RWPE2 (cell line): Measurements from ENCODE around the gene FBXO34.
"Not testable (repeated sequence)": the region's sequence is repeated elsewhere in the genome, so short reads cannot be mapped to it uniquely, and the experiment has no call there.

Experiments
- ATAC-seq: fragments of 200-7000 bp; cut with Tn5 transposase; 3 replicates; pipeline ENCODE4 v1.9.1; 2021; ENCODE audit warnings: low read depth
- DNase-seq: peaks from one replicate; pipeline ENCODE4 v3.0.0-alpha.2; 2020; ENCODE audit warnings: low spot score
- H3K27ac ChIP-seq: fragments of 450-650 bp; 2 replicates; pipeline ENCODE4 v1.5.1; 2017; ENCODE audit warnings: mild to moderate bottlenecking; ENCODE audit not compliant: poor library complexity, severe bottlenecking
- H3K27me3 ChIP-seq: fragments of 250-450 bp; sonication (Bioruptor Pico); 2 replicates; pipeline ENCODE4 v1.5.1; 2021; ENCODE audit warnings: mild to moderate bottlenecking, moderate library complexity; ENCODE audit not compliant: insufficient read depth, poor library complexity, severe bottlenecking
- H3K36me3 ChIP-seq: fragments of 250-450 bp; sonication (Bioruptor Pico); 2 replicates; pipeline ENCODE4 v1.5.1; 2020; ENCODE audit warnings: low read depth, mild to moderate bottlenecking, moderate library complexity
- H3K4me1 ChIP-seq: fragments of 250-450 bp; sonication (Bioruptor Pico); 2 replicates; pipeline ENCODE4 v1.5.1; 2021; ENCODE audit warnings: mild to moderate bottlenecking, moderate library complexity; ENCODE audit not compliant: insufficient read depth, poor library complexity, severe bottlenecking
- H3K4me3 ChIP-seq: fragments of 250-450 bp; sonication (Bioruptor Pico); 2 replicates; pipeline ENCODE4 v1.5.1; 2021; ENCODE audit warnings: mild to moderate bottlenecking, moderate library complexity; ENCODE audit not compliant: severe bottlenecking
- H3K9me3 ChIP-seq: fragments of 250-450 bp; sonication (Bioruptor Pico); 2 replicates; pipeline ENCODE4 v1.5.1; 2021; ENCODE audit warnings: mild to moderate bottlenecking, moderate library complexity; ENCODE audit not compliant: severe bottlenecking
- TF ChIP-seq, protein P1 (sequence below): fragments of 450-650 bp; IDR thresholded peaks from one replicate; pipeline ENCODE4 v1.5.1; 2017; ENCODE audit warnings: mild to moderate bottlenecking, moderate library complexity; ENCODE audit not compliant: poor library complexity, severe bottlenecking

FBXO34 gene

DNA sequence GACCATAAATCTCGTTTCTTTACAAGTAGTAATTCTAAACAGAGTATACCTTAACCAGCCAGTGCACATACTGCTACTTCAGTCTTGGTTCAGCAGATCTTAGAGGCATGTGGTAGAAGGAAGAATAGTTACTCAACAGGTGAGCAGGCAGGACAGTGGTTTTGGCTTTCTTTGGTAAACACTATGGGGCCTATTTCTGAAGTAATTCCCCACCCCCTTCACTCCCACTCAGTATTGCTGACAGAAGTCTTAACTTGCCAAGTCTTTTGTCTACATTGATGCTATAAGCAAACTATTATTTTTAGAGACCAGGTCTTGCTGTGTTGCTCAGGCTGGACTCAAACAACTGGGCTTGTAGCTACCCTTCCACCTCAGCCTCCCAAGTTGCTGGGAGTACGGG is 68.5 kb downstream of the FBXO34 start:
- ATAC-seq (peak; percentile 66), DNase-seq (no peak)
- H3K27ac ChIP-seq = no peak overlapping the region
- H3K4me3 ChIP-seq = no peak overlapping the region
- H3K9me3 ChIP-seq = no peaks in the 10 kb centered on the region
- H3K4me1 ChIP-seq = peaks cover 9% of the 10 kb centered on the region
- H3K27me3 ChIP-seq = no peaks in the 10 kb centered on the region
- H3K36me3 ChIP-seq = no peaks in the 10 kb centered on the region
- TF ChIP-seq, protein P1, sequence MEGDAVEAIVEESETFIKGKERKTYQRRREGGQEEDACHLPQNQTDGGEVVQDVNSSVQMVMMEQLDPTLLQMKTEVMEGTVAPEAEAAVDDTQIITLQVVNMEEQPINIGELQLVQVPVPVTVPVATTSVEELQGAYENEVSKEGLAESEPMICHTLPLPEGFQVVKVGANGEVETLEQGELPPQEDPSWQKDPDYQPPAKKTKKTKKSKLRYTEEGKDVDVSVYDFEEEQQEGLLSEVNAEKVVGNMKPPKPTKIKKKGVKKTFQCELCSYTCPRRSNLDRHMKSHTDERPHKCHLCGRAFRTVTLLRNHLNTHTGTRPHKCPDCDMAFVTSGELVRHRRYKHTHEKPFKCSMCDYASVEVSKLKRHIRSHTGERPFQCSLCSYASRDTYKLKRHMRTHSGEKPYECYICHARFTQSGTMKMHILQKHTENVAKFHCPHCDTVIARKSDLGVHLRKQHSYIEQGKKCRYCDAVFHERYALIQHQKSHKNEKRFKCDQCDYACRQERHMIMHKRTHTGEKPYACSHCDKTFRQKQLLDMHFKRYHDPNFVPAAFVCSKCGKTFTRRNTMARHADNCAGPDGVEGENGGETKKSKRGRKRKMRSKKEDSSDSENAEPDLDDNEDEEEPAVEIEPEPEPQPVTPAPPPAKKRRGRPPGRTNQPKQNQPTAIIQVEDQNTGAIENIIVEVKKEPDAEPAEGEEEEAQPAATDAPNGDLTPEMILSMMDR = no peak

- Histone ChIP-seq H3K27ac (no peak overlapping the region), H3K27me3 (no peaks in the 10 kb centered on the region), H3K4me3 (no peak overlapping the region), H3K4me1 (peaks cover 8% of the 10 kb centered on the region), H3K36me3 (no peaks in the 10 kb centered on the region), H3K9me3 (no peaks in the 10 kb centered on the region)
- TF ChIP-seq, protein P1 = no peak
- DNase-seq = no peak
- no peak for ATAC-seq
Measured at GRCh38 chr14:55340482-55340881, 69.3 kb downstream of the FBXO34 start.

GRCh38 chr14:55341781-55342180 is 70.6 kb downstream of the FBXO34 start:
- Histone ChIP-seq H3K9me3 (no peaks in the 10 kb centered on the region), H3K4me1 (no peaks in the 10 kb centered on the region), H3K36me3 (no peaks in the 10 kb centered on the region), H3K4me3 (no peak overlapping the region), H3K27me3 (no peaks in the 10 kb centered on the region), H3K27ac (no peak overlapping the region)
- DNase-seq = no peak
- ATAC-seq = no peak
- TF ChIP-seq, protein P1 = no peak

DNA sequence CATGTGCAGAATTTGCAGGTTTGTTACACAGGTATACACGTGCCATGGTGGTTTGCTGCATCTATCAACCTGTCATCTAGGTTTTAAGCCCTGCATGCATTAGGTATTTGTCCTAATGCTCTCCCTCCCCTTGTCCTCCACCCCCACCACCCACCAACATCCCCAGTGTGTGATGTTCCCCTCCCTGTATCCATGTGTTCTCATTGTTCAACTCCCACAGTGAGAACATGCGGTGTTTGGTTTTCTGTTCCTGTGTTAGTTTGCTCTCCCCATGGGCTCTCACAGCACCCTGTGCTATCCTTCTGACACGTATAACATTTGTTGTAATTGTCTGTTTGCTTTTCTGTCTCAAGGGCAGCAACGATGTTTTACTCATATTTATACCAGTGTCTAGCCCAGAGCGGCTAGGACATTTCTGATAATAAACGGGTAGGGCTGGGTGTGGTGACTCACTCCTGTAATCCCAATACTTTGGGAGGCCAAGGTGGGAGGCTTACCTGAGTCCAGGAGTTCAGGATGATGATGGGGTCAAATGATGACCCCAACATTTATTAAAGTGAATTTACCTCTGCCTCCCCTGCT is 73.5 kb downstream of the FBXO34 start:
- H3K36me3 ChIP-seq, H3K27ac ChIP-seq, ATAC-seq, H3K4me1 ChIP-seq, H3K4me3 ChIP-seq, DNase-seq, H3K9me3 ChIP-seq, H3K27me3 ChIP-seq: not testable (repeated sequence)

DNA sequence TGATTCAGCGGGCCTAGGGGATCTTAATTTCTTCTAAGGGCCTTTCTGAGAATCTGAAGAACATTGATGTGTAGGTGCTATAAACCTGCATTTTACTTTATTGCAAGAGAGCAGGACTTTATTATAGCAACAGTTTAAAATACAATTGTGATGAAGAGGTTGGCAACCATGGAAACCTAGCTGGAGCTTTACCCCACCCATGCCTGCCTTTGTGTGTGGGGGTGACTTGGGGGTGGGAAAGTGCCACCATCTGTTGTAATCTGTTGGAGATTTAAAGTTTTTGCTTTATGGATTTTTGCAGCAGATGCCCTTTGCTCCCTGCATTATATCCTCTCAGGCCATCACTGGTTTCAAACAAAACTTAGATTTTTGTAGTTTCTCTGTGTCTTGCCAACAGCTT is 75.8 kb downstream of the FBXO34 start:
- no peaks in the 10 kb centered on the region for H3K27me3 ChIP-seq
- H3K36me3 ChIP-seq = peaks cover 9% of the 10 kb centered on the region
- TF ChIP-seq, protein P1 = no peak
- H3K4me1 ChIP-seq = no peaks in the 10 kb centered on the region
- no peaks in the 10 kb centered on the region for H3K9me3 ChIP-seq
- DNase-seq = no peak
- no peak overlapping the region for H3K4me3 ChIP-seq
- no peak for ATAC-seq
- no peak overlapping the region for H3K27ac ChIP-seq
